AG08395 (cell line): Measurements from ENCODE around the gene ZNF536.
"Not testable (repeated sequence)": the region's sequence is repeated elsewhere in the genome, so short reads cannot be mapped to it uniquely, and the experiment has no call there.

ENCODE experiments used
- DNase-seq: peaks from one replicate; pipeline ENCODE4 v3.0.0; 2012; ENCODE audit warnings: mixed read lengths, low spot score

The ZNF536 gene

DNA sequence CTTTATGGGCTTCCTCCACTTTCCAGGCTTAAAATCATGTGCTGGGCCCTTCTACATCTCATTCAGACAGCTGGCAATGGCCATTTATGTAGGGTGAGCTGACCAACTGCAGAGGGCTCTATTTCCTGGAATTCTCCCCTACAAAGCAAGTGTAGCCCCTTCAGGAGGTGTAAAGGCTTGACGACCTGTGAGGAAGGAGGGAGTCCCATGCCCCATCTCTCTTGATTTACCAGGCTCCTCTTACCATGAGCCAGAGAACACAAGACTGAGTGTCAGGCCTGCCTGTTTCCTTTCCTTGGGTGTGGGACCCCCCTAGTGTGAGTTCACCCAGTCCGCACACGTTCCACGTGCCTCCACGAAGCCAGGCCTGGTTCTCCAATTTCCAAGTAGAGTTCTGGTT, 16.6 kb downstream of the ZNF536 start:
- DNase-seq: no peak

- DNase-seq: no peak
Measured at GRCh38 chr19:30390356-30390988, 18.3 kb downstream of the ZNF536 start.

DNA sequence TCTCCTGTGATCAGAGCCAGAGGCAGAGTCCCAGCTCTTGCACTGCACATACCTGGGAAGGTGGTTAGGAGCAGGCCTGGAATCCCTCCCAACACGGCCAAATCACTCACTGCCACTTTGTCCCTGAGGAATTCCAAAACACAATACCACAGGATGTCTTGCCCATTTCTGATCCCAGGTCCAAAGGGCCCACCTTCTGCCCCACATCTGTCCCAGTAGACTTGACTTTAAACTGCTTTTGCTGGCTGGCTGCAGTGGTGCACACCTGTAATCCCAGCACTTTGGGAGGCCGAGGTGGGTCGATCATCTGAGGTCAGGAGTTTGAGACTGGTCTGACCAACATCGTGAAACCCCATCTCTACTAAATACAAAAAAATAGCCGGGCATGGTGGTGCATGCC, 18.9 kb downstream of the ZNF536 start:
- DNase-seq: no peak

DNA sequence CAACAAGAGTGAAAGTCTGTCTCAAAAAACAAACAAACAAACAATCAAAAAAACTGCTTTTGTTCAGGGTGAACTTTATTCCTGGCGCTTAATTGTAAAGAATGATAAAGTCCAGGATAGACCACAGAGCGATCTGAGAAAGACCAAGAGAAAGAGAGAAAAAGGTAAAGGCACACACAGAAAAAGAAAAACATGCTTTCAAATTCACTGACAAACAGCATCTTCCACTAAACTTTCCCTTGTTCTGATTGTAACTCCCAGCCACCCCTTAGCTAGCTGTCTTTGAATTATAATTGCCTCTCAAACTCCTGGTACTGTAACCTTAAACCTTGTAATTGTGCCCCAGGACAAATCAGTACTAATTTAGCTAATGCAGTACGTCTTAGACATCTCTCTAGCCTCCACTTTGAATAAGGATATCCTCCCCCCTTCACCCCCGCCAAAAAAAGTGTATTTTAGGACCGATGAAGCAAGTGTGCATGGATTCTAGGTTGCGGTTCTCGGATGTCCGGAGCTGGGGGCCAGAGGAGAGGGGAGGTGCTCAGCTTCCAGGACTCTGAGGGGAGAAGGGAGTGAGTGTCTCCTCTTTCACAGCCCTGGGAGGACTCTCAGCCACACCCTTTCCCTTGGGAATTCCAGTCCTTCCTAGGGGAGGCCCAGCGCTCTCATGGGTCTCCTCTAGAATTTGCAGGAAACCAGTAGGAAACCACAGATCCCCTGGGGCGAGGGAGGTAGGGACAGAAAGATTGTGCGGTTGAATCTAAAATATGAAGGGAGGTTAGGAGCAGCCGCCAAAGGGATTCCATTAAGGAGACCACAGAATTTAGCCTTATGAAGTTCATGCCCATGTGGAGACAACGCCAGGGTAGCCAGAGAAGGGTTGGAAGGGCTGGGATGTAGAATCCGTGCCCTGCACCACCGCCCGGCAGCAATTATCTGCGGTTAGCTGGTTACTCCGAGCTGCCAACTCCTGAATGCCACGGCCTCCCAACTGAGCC, 19.7 kb downstream of the ZNF536 start:
- peak; percentile 78 for DNase-seq

GRCh38 chr19:30393046-30393445, 20.9 kb downstream of the ZNF536 start:
- peak; percentile 77 for DNase-seq

GRCh38 chr19:30393729-30394480, 21.7 kb downstream of the ZNF536 start:
- DNase-seq: no peak

GRCh38 chr19:30394481-30395151, 22.4 kb downstream of the ZNF536 start:
- DNase-seq: no peak

- peak; percentile 50 for DNase-seq
Measured at GRCh38 chr19:30395283-30395682, 23.1 kb downstream of the ZNF536 start.

DNA sequence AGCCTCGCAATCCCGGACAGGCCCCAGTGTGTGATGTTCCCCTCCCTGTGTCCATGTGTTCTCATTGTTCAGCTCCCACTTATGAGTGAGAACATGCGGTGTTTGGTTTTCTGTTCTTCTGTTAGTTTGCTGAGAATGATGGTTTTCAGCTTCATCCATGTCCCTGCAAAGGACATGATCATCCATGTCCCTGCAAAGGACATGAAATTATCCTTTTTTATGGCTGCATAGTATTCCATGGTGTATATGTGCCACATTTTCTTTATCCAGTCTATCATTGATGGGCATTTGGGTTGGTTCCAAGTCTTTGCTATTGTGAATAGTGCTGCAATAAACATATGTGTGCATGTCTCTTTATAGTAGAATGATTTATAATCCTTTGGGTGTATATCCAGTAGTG, 26.4 kb downstream of the ZNF536 start:
- not testable (repeated sequence) for DNase-seq

GRCh38 chr19:30401956-30402355, 29.8 kb downstream of the ZNF536 start:
- no peak for DNase-seq

- no peak for DNase-seq
Measured at GRCh38 chr19:30402436-30403202, 30.4 kb downstream of the ZNF536 start.

GRCh38 chr19:30403203-30403985, 31.2 kb downstream of the ZNF536 start:
- DNase-seq: no peak

DNA sequence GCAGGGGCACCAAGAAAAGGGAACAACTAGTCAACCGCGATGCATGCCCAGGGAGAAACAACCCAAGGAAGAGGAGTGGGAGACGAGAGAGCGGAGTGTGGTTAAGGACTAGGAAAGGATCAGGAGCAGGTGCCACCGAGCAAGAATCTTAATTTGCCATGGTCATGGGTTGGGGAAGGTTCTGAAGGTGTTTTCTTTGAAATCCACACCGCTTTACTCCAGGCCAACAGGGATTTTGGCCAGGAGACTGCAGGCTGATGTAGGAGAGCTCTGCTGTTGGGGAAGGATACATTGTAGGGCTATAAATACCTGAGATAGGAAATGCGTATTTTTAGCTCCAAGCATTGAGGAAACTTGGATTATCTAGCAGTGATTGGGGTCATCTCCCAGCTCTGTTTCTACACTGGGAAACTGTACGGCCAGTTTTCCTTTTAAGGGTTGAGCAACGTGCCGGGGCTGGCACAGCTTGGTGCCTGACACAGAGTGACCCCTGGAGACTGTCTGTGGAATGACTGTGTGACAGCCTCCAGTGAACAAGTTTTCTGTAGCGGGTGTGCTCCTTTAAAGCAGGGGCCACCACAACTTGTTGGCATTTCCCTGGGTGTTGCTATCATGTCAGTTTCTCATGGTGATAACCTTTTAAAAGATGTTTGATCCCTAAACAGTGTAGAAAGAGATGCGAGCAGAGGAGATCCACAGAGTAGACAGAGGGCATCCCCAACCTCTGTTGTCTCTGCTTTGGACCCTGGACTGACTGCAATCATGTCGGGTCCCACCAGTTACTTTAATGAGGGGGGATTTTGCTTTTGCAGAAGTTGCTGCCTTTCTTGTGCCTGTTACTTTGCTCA, 34.3 kb downstream of the ZNF536 start:
- peak; percentile 86 for DNase-seq

- DNase-seq: no peak
Measured at GRCh38 chr19:30407068-30407709, 35.0 kb downstream of the ZNF536 start.

GRCh38 chr19:30408734-30409301, 36.6 kb downstream of the ZNF536 start:
- no peak for DNase-seq

DNA sequence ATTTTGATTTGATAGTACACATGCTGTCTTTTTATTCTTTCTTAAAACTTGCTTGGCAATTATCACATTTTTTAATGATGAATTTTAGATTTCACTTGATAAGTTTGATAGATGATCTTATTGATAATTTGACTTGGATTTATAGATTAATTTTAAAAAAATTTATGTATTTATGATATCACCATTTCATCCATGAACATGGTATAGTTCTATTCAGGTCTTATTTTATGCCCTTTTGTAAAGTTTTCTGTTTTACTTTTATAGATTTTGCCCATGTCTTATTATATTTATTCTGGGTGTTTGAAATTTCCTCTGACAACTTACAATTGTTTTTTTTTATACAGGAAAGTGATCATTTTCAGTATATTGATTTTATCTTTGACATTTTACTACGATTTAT, 39.5 kb downstream of the ZNF536 start:
- no peak for DNase-seq

DNA sequence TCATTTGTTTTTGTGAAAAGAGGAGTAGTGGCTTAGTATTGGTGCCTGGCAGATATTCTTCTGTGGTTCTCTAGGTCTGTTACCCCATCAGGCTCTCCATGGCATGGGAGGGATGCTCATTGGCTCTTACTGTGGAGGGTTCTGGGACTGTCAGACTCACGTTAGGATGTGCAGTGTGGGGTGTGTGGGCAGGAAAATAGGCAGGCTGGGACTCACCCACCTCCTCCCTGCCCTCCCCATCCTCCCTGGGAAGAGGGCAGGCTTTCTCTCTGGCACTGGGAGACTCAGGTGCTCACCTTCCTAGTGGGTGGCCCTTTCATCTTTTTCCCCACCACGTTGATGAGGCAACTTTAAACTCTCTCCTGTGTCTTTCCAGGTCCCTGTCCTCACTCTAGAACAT, 44.2 kb downstream of the ZNF536 start:
- DNase-seq: no peak

GRCh38 chr19:30417166-30417565, 45.0 kb downstream of the ZNF536 start:
- DNase-seq: not testable (repeated sequence)
